K562 (cell line): ENCODE results near the gene ADORA3. TPM values are rescaled to one million over a fixed set of nuclear protein-coding genes. Genes with fewer than 3 reads are reported as not detected.

Experiments
- ATAC-seq: fragments of 200-7000 bp; cut with Tn5 transposase; 3 replicates; pipeline ENCODE4 v1.9.1; 2020; ENCODE audit warnings: moderate library complexity
- BruUV-seq: library from RNA; stranded (reverse); fragments of 400-500 nt; replicated peaks from 2 replicates; lab custom pipeline; 2021; lab: Mats Ljungman, UMichigan
- CTCF ChIA-PET: fragments of 300-600 bp; formaldehyde crosslinking; extraction: SDS; loops from one replicate; lab custom pipeline; 2021; ENCODE audit warnings: low intra/inter-chr PET ratio; lab: Yijun Ruan, JAX
- POLR2A ChIA-PET: fragments of 300-600, 350-650 bp; sonication (Branson Sonifier 250); formaldehyde crosslinking; extraction: SDS; loops from one replicate; lab custom pipeline; 2021; ENCODE audit warnings: antibody characterized with exemption, inconsistent platforms; lab: Yijun Ruan, JAX
- DNase-seq, 4 experiments: peaks; one replicate each; pipeline versions ENCODE4 v3.0.0 to v3.0.0-alpha.2; 2011 to 2018; ENCODE audit warnings: low spot score in 3 of 4, mixed read lengths in 3 of 4; ENCODE audit errors: extremely low read depth in 1 of 4
- FAIRE-seq: peaks from 2 replicates; lab custom pipeline; 2011; peaks lifted over from hg19 to GRCh38; lab: Jason Lieb, UNC
- H2AFZ ChIP-seq: 2 replicates; pipeline ENCODE4 v1.6.0; 2011; ENCODE audit warnings: low read depth, low read length, control low read depth, inconsistent platforms
- H3K27ac ChIP-seq: fragments of 200-600 bp; 3 replicates; pipeline ENCODE4 v1.8.0; 2011; ENCODE audit warnings: low read depth, mild to moderate bottlenecking, control low read depth, inconsistent platforms, low read length, moderate library complexity, mixed read lengths; ENCODE audit errors: extremely low read depth
- H3K27me3 ChIP-seq, 2 experiments: fragments of 300-600 bp in 1 of 2; 2 replicates in 1 of 2; 3 replicates in 1 of 2; pipeline versions ENCODE4 v1.6.0 to v1.8.0; 2011; ENCODE audit warnings: inconsistent platforms in 2 of 2, low read length in 2 of 2, mild to moderate bottlenecking in 1 of 2, mixed read lengths in 1 of 2, moderate library complexity in 1 of 2; ENCODE audit not compliant: control insufficient read depth in 2 of 2, insufficient read depth in 2 of 2
- H3K36me3 ChIP-seq: fragments of 300-600 bp; 3 replicates; pipeline ENCODE4 v1.8.0; 2011; ENCODE audit warnings: mild to moderate bottlenecking, low read length, inconsistent platforms; ENCODE audit not compliant: control insufficient read depth, insufficient read depth
- H3K4me1 ChIP-seq, 2 experiments: fragments of 200-600 bp in 1 of 2; replicated peaks in 1 of 2; 2 replicates in 1 of 2; 3 replicates in 1 of 2; pipeline versions ENCODE4 v1.5.1 to v1.8.0; 2011; ENCODE audit warnings: inconsistent platforms in 2 of 2, low read length in 2 of 2, mild to moderate bottlenecking in 1 of 2, mixed read lengths in 1 of 2, moderate library complexity in 1 of 2; ENCODE audit not compliant: control insufficient read depth in 2 of 2, insufficient read depth in 2 of 2
- H3K4me2 ChIP-seq: 2 replicates; pipeline ENCODE4 v1.6.1; 2011; ENCODE audit warnings: low read length, control low read depth, inconsistent platforms, mixed read lengths; ENCODE audit not compliant: insufficient read depth
- H3K4me3 ChIP-seq: fragments of 200-600 bp; sonication (generic), shearing (Covaris generic); 2 replicates; pipeline ENCODE4 v1.5.1; 2016; ENCODE audit warnings: control low read depth, inconsistent platforms
- H3K79me2 ChIP-seq: fragments of 200-600 bp; 3 replicates; pipeline ENCODE4 v1.8.0; 2011; ENCODE audit warnings: low read length, inconsistent platforms; ENCODE audit not compliant: control insufficient read depth, insufficient read depth
- H3K9ac ChIP-seq, 2 experiments: 2 replicates each; pipeline versions ENCODE4 v1.6.0 to v1.6.1; 2011; ENCODE audit warnings: low read depth in 2 of 2, low read length in 2 of 2, control low read depth in 1 of 2, inconsistent platforms in 1 of 2, mild to moderate bottlenecking in 1 of 2, mixed read lengths in 1 of 2; ENCODE audit not compliant: insufficient read depth in 1 of 2
- H3K9me1 ChIP-seq: one replicate; pipeline ENCODE4 v1.6.0; 2011; ENCODE audit warnings: inconsistent platforms, mild to moderate bottlenecking, low read length, moderate library complexity; ENCODE audit not compliant: control insufficient read depth, insufficient read depth
- H3K9me3 ChIP-seq: replicated peaks from 2 replicates; pipeline ENCODE4 v1.5.1; 2011; ENCODE audit warnings: low read depth, low read length, inconsistent platforms; ENCODE audit not compliant: control insufficient read depth, insufficient read depth
- H4K20me1 ChIP-seq: replicated peaks from 2 replicates; pipeline ENCODE4 v1.6.1; 2011; ENCODE audit warnings: low read length, inconsistent platforms, mixed read lengths; ENCODE audit not compliant: control insufficient read depth, insufficient read depth
- BRD9 ChIP-seq: fragments of 450-650 bp; IDR thresholded peaks from 2 replicates; pipeline ENCODE4 v1.6.1; 2018; ENCODE audit warnings: low read depth; ENCODE audit not compliant: partially characterized antibody
- CXXC5 ChIP-seq: fragments of 250-450 bp; sonication (Bioruptor Pico); IDR thresholded peaks from 2 replicates; pipeline ENCODE4 v1.8.0; 2022; ENCODE audit warnings: inconsistent platforms, mild to moderate bottlenecking, moderate library complexity
- ESRRB ChIP-seq: fragments of 250-450 bp; sonication (Bioruptor Pico); IDR thresholded peaks from 2 replicates; pipeline ENCODE4 v1.5.0; 2020; ENCODE audit warnings: mild to moderate bottlenecking, moderate library complexity, borderline replicate concordance
- FOXP1 ChIP-seq: sonication (generic); formaldehyde crosslinking; IDR thresholded peaks from 2 replicates; pipeline ENCODE4 v1.8.0; 2022; ENCODE audit warnings: mild to moderate bottlenecking, missing genetic modification reagents
- L3MBTL2 ChIP-seq: fragments of 450-650 bp; IDR thresholded peaks from 2 replicates; pipeline ENCODE4 v1.6.1; 2016; ENCODE audit warnings: mild to moderate bottlenecking, moderate library complexity
- RUNX1 ChIP-seq: sonication (generic); IDR thresholded peaks from 2 replicates; pipeline ENCODE4 v1.6.1; 2016; ENCODE audit warnings: antibody characterized with exemption, low read depth
- SMAD3 ChIP-seq: fragments of 450-650 bp; formaldehyde crosslinking; conservative IDR thresholded peaks from 2 replicates; pipeline ENCODE4 v1.4.0; 2020; ENCODE audit warnings: mild to moderate bottlenecking
- ZNF436 ChIP-seq: fragments of 250-450, 450-650 bp; sonication (Bioruptor Pico); formaldehyde crosslinking; IDR thresholded peaks from 2 replicates; pipeline ENCODE4 v1.7.0; 2020; ENCODE audit warnings: mild to moderate bottlenecking
- WGBS: fragments of 100-300 bp; shearing (Covaris generic); methylation state at CpG from one replicate; pipeline ENCODE4 v1.1.6; 2016; ENCODE audit warnings: low coverage, mixed read lengths; ENCODE audit not compliant: insufficient coverage; ENCODE audit errors: missing lambda C conversion rate; 5-methylcytosine and 5-hydroxymethylcytosine counted together
- in situ Hi-C: fragments of 300-500 bp; cut with MboI; formaldehyde crosslinking; loops from 4 replicates; pipeline ENCODE4 v1.15.0; 2018; ENCODE audit warnings: inconsistent platforms, mixed read lengths
- intact Hi-C: fragments of 100-400 bp; cut with micrococcal nuclease; formaldehyde crosslinking; loops from 2 replicates; pipeline ENCODE4 v1.14.2; 2022
- polyA plus RNA-seq, 8 experiments: library from polyadenylated mRNA; depleted of rRNA in 4 of 8; stranded (reverse) in 5 of 8; unstranded in 3 of 8; fragments of >200 nt; fragmentation: Nextera tagmentation in 2 of 8; fragmentation: Illumina TruSeq in 1 of 8; extraction: Ambion mirVana in 2 of 8; extraction: Trizol in 1 of 8; gene quantifications; 2 replicates each; pipeline versions ENCODE4 v1.2.1 to v1.2.3, GENCODE V29; 2011 to 2014; ENCODE audit warnings: inconsistent platforms in 1 of 8, missing spikeins in 1 of 8
- total RNA-seq, 7 experiments: library from RNA; depleted of rRNA in 6 of 7; stranded (reverse); fragments of >200 nt in 6 of 7; fragmentation: Illumina TruSeq in 2 of 7; extraction: Trizol in 2 of 7; gene quantifications; 2 replicates each; pipeline versions ENCODE4 v1.2.1 to v1.2.3, GENCODE V29; 2011 to 2021; ENCODE audit warnings: low replicate concordance in 1 of 7
- TF ChIP-seq, protein P1 (sequence below): IDR thresholded peaks from 3 replicates; pipeline ENCODE4 v1.6.1; 2011; ENCODE audit warnings: borderline replicate concordance, mild to moderate bottlenecking; ENCODE audit not compliant: insufficient read length, insufficient read depth
- TF ChIP-seq, protein P2 (sequence below): IDR thresholded peaks from 2 replicates; pipeline ENCODE4 v1.6.1; 2016; ENCODE audit warnings: missing genetic modification characterization, missing compliant biosample characterization

The ADORA3 gene
- total and polyA plus RNA-seq, 9 of the 15 experiments (the other 6 are each of a cell fraction or from before 2014, with no cell fraction given) = 0.09 to 0.35 (median 0.16) TPM; not detected in 3

DNA sequence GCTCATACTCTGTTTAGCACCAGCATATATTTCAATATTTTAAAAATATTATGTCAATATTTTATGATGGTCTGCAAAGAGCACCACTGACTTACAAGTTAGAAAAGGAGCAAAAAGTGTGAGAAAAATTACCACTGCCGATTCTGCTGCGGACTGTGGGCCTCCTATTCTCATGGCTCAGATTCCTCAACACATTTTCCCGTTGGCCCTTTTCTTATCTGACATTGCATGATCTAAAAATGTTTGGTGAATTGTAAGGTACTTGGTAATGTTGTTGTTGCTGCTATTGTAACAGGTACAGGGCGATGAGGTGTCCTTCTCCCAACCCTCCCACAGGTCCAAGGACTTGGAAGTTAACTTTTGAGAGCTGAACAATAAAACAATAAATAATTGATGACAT, 28.9 kb downstream of the ADORA3 start (continued):
- TF ChIP-seq, protein P1, sequence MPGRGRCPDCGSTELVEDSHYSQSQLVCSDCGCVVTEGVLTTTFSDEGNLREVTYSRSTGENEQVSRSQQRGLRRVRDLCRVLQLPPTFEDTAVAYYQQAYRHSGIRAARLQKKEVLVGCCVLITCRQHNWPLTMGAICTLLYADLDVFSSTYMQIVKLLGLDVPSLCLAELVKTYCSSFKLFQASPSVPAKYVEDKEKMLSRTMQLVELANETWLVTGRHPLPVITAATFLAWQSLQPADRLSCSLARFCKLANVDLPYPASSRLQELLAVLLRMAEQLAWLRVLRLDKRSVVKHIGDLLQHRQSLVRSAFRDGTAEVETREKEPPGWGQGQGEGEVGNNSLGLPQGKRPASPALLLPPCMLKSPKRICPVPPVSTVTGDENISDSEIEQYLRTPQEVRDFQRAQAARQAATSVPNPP = no peak
- TF ChIP-seq ZNF436 (CRISPR knock-in tag) = no peak
- no peak for TF ChIP-seq L3MBTL2
- TF ChIP-seq SMAD3 (CRISPR knock-in tag) = no peak
- no peak for TF ChIP-seq FOXP1 (CRISPR knock-in tag)
- TF ChIP-seq BRD9 = no peak
- TF ChIP-seq CXXC5 (CRISPR knock-in tag) = no peak
- no peak for TF ChIP-seq ESRRB (CRISPR knock-in tag)
- TF ChIP-seq, all 486 proteins: peak for 0

DNA sequence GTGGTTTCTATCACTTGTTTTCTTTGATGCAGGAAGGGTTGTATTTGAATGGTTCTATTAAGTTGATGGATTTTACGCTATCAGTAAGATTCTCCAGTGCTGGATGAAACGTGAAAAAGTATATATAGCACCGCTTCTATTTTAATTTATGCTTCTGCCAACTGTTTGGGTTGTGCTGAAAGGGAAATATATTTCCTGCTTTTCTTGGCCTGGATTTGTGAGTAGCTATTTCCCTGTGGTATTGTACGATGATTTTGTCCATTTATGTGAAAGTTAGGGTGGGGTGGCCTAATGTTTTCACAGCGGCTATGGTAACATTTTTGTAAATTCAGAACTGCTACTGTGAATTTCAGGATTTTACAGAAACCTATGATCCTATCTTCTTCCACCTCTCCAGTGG, 29.3 kb downstream of the ADORA3 start:
- ATAC-seq = no peak
- in situ Hi-C loops = no loop called here
- no peaks in the 10 kb centered on the region for H3K27me3 ChIP-seq
- 84% methylated on average over 5 of the region's 5 CpGs for WGBS
- no peak overlapping the region for H2AFZ ChIP-seq
- H3K27ac ChIP-seq = no peak overlapping the region
- no peaks in the 10 kb centered on the region for H3K9me1 ChIP-seq
- peaks cover 19% of the 10 kb centered on the region; the same call in 2 of the 3 replicates for H3K36me3 ChIP-seq
- no peak overlapping the region for H3K4me3 ChIP-seq
- intact Hi-C loops = no loop called here
- no peaks in the 10 kb centered on the region; the same call in 1 of the 2 replicates for H4K20me1 ChIP-seq
- CTCF ChIA-PET = no interaction called here
- no peaks in the 10 kb centered on the region for H3K9me3 ChIP-seq
- DNase-seq = no peak
- no peak for FAIRE-seq
- TF ChIP-seq, protein P2, sequence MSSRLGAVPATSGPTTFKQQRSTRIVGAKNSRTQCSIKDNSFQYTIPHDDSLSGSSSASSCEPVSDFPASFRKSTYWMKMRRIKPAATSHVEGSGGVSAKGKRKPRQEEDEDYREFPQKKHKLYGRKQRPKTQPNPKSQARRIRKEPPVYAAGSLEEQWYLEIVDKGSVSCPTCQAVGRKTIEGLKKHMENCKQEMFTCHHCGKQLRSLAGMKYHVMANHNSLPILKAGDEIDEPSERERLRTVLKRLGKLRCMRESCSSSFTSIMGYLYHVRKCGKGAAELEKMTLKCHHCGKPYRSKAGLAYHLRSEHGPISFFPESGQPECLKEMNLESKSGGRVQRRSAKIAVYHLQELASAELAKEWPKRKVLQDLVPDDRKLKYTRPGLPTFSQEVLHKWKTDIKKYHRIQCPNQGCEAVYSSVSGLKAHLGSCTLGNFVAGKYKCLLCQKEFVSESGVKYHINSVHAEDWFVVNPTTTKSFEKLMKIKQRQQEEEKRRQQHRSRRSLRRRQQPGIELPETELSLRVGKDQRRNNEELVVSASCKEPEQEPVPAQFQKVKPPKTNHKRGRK = no peak
- TF ChIP-seq RUNX1 = no peak
- H3K9ac ChIP-seq = no peak overlapping the region
- H3K79me2 ChIP-seq = no peaks in the 10 kb centered on the region
- BruUV-seq = no TSS peak
- H3K4me1 ChIP-seq = peaks cover 0 to 14% of the 10 kb centered on the region in 2 experiments; a peak in 3 of 5 replicates
- POLR2A ChIA-PET = interaction anchor here (0.8 to 1.0 kb wide), 2 partner anchors 10 to 20 kb away, joined by 3 read pairs; no protein-coding TSS in a partner anchor
- no peak overlapping the region for H3K4me2 ChIP-seq
